Measurements from ENCODE around the gene CCDC88C.
"Not testable (repeated sequence)": the region's sequence is repeated elsewhere in the genome, so short reads cannot be mapped to it uniquely, and the experiment has no call there.

Gene CCDC88C

GRCh38 chr14:91250912-91251311, 166.7 kb downstream of the CCDC88C start:
- no peak overlapping the region for H3K4me3 Mint-ChIP-seq
- H3K9me3 Mint-ChIP-seq = peaks cover 4% of the 10 kb centered on the region
- H3K27me3 Mint-ChIP-seq = no peaks in the 10 kb centered on the region
- H3K4me1 Mint-ChIP-seq (ENCODE audit: low read depth) = peaks cover 87% of the 10 kb centered on the region
- peak overlapping the region; percentile 84 for H3K27ac Mint-ChIP-seq
- peaks cover 12% of the 10 kb centered on the region for H3K36me3 Mint-ChIP-seq (ENCODE audit: low read depth)

- Mint-ChIP-seq H3K27ac (peak overlapping the region; percentile 84), H3K27me3 (no peaks in the 10 kb centered on the region), H3K4me3 (peak overlapping the region; percentile 45), H3K9me3 (peaks cover 4% of the 10 kb centered on the region), H3K4me1 (ENCODE audit: low read depth) (peaks cover 91% of the 10 kb centered on the region), H3K36me3 (ENCODE audit: low read depth) (peaks cover 12% of the 10 kb centered on the region)
Observed at GRCh38 chr14:91249841-91250616, 167.6 kb downstream of the CCDC88C start.

GRCh38 chr14:91246051-91246852, 171.4 kb downstream of the CCDC88C start:
- Mint-ChIP-seq H3K4me3 (peak overlapping the region; percentile 81), H3K27ac (peak overlapping the region; percentile 95), H3K9me3 (peaks cover 4% of the 10 kb centered on the region), H3K27me3 (no peaks in the 10 kb centered on the region), H3K36me3 (ENCODE audit: low read depth) (peaks cover 17% of the 10 kb centered on the region), H3K4me1 (ENCODE audit: low read depth) (peaks cover 97% of the 10 kb centered on the region)

- Mint-ChIP-seq H3K4me3 (peak overlapping the region; percentile 81), H3K36me3 (ENCODE audit: low read depth) (peaks cover 16% of the 10 kb centered on the region)
Observed at GRCh38 chr14:91245616-91246015, 172.0 kb downstream of the CCDC88C start.

GRCh38 chr14:91245029-91245428, 172.6 kb downstream of the CCDC88C start:
- H3K4me1 Mint-ChIP-seq (ENCODE audit: low read depth) = peaks cover 97% of the 10 kb centered on the region

More at GRCh38 chr14:91245616-91246015, 172.0 kb downstream of the CCDC88C start:
- H3K27ac Mint-ChIP-seq = peak overlapping the region; percentile 95
- H3K27me3 Mint-ChIP-seq, H3K9me3 Mint-ChIP-seq: not testable (repeated sequence)
- H3K4me1 Mint-ChIP-seq (ENCODE audit: low read depth) = peaks cover 97% of the 10 kb centered on the region

GRCh38 chr14:91244501-91244901, 173.1 kb downstream of the CCDC88C start, which contains the start of gene GPR68:
Gene GPR68 (minus strand): TSS chr14:91244704. CDS start chr14:91235050, 9,654 bp downstream.
- Mint-ChIP-seq H3K27me3 (no peaks in the 10 kb centered on the region), H3K4me3 (peak within 1 kb of the TSS; percentile 81), H3K27ac (peak within 1 kb of the TSS; percentile 95), H3K9me3 (peaks cover 4% of the 10 kb centered on the region), H3K4me1 (ENCODE audit: low read depth) (peaks cover 97% of the 10 kb centered on the region), H3K36me3 (ENCODE audit: low read depth) (peaks cover 20% of the 10 kb centered on the region)

More at GRCh38 chr14:91245029-91245428, 172.6 kb downstream of the CCDC88C start:
- Mint-ChIP-seq H3K36me3 (ENCODE audit: low read depth) (peaks cover 15% of the 10 kb centered on the region), H3K27me3 (no peaks in the 10 kb centered on the region), H3K27ac (peak overlapping the region; percentile 95), H3K9me3 (peaks cover 4% of the 10 kb centered on the region), H3K4me3 (peak overlapping the region; percentile 81)

- Mint-ChIP-seq H3K36me3 (ENCODE audit: low read depth) (peaks cover 22% of the 10 kb centered on the region), H3K27ac (peak overlapping the region; percentile 95), H3K4me3 (peak overlapping the region; percentile 81), H3K4me1 (ENCODE audit: low read depth) (peaks cover 100% of the 10 kb centered on the region), H3K9me3 (peaks cover 4% of the 10 kb centered on the region), H3K27me3 (no peaks in the 10 kb centered on the region)
Observed at GRCh38 chr14:91243074-91243471, 174.5 kb downstream of the CCDC88C start.

- H3K36me3 Mint-ChIP-seq (ENCODE audit: low read depth) = peaks cover 21% of the 10 kb centered on the region
- peak overlapping the region; percentile 95 for H3K27ac Mint-ChIP-seq
- no peaks in the 10 kb centered on the region for H3K27me3 Mint-ChIP-seq
- H3K4me1 Mint-ChIP-seq (ENCODE audit: low read depth) = peaks cover 100% of the 10 kb centered on the region
- peaks cover 4% of the 10 kb centered on the region for H3K9me3 Mint-ChIP-seq
- peak overlapping the region; percentile 81 for H3K4me3 Mint-ChIP-seq
Observed at GRCh38 chr14:91242635-91243034, 175.0 kb downstream of the CCDC88C start.

GRCh38 chr14:91241863-91242262, 175.8 kb downstream of the CCDC88C start:
- H3K9me3 Mint-ChIP-seq = no peaks in the 10 kb centered on the region
- H3K27me3 Mint-ChIP-seq = no peaks in the 10 kb centered on the region
- peak overlapping the region; percentile 95 for H3K27ac Mint-ChIP-seq
- H3K4me3 Mint-ChIP-seq = peak overlapping the region; percentile 81
- peaks cover 16% of the 10 kb centered on the region for H3K36me3 Mint-ChIP-seq (ENCODE audit: low read depth)
- peaks cover 94% of the 10 kb centered on the region for H3K4me1 Mint-ChIP-seq (ENCODE audit: low read depth)

- Mint-ChIP-seq H3K4me3 (peak overlapping the region; percentile 44), H3K9me3 (no peaks in the 10 kb centered on the region), H3K4me1 (ENCODE audit: low read depth) (peaks cover 75% of the 10 kb centered on the region)
Observed at GRCh38 chr14:91238661-91239060, 179.0 kb downstream of the CCDC88C start.

GRCh38 chr14:91238085-91238484, 179.5 kb downstream of the CCDC88C start:
- H3K4me1 Mint-ChIP-seq (ENCODE audit: low read depth) = peaks cover 69% of the 10 kb centered on the region
- peaks cover 31% of the 10 kb centered on the region for H3K36me3 Mint-ChIP-seq (ENCODE audit: low read depth)
- H3K9me3 Mint-ChIP-seq = no peaks in the 10 kb centered on the region
- peak overlapping the region; percentile 47 for H3K27ac Mint-ChIP-seq
- H3K4me3 Mint-ChIP-seq = peak overlapping the region; percentile 44
- H3K27me3 Mint-ChIP-seq = no peaks in the 10 kb centered on the region

More at GRCh38 chr14:91238661-91239060, 179.0 kb downstream of the CCDC88C start:
- Mint-ChIP-seq H3K27me3 (no peaks in the 10 kb centered on the region), H3K36me3 (ENCODE audit: low read depth) (peaks cover 31% of the 10 kb centered on the region), H3K27ac (peak overlapping the region; percentile 68)

- H3K27ac Mint-ChIP-seq = no peak overlapping the region
- H3K9me3 Mint-ChIP-seq = no peaks in the 10 kb centered on the region
- no peak overlapping the region for H3K4me3 Mint-ChIP-seq
- no peaks in the 10 kb centered on the region for H3K27me3 Mint-ChIP-seq
- peaks cover 36% of the 10 kb centered on the region for H3K36me3 Mint-ChIP-seq (ENCODE audit: low read depth)
- peaks cover 66% of the 10 kb centered on the region for H3K4me1 Mint-ChIP-seq (ENCODE audit: low read depth)
Observed at GRCh38 chr14:91237219-91237618, 180.4 kb downstream of the CCDC88C start.

GRCh38 chr14:91235841-91236240, 181.8 kb downstream of the CCDC88C start:
- H3K4me1 Mint-ChIP-seq (ENCODE audit: low read depth) = peaks cover 66% of the 10 kb centered on the region
- peak overlapping the region; percentile 12 for H3K27ac Mint-ChIP-seq

GRCh38 chr14:91234791-91235114, 182.9 kb downstream of the CCDC88C start:
- Mint-ChIP-seq H3K36me3 (ENCODE audit: low read depth) (peaks cover 41% of the 10 kb centered on the region), H3K27ac (no peak overlapping the region), H3K27me3 (no peaks in the 10 kb centered on the region), H3K4me1 (ENCODE audit: low read depth) (peaks cover 66% of the 10 kb centered on the region), H3K9me3 (no peaks in the 10 kb centered on the region), H3K4me3 (no peak overlapping the region)

More at GRCh38 chr14:91235841-91236240, 181.8 kb downstream of the CCDC88C start:
- H3K27me3 Mint-ChIP-seq = no peaks in the 10 kb centered on the region
- H3K4me3 Mint-ChIP-seq = no peak overlapping the region
- no peaks in the 10 kb centered on the region for H3K9me3 Mint-ChIP-seq
- H3K36me3 Mint-ChIP-seq (ENCODE audit: low read depth) = peaks cover 39% of the 10 kb centered on the region
